GM19455 (cell line): ENCODE data around the gene RNF34.

Experiments used
- ATAC-seq: cut with Tn5 transposase; IDR thresholded peaks from one replicate; pipeline ENCODE4 v1.9.1; 2021; ENCODE audit not compliant: unreplicated experiment

The RNF34 gene

DNA sequence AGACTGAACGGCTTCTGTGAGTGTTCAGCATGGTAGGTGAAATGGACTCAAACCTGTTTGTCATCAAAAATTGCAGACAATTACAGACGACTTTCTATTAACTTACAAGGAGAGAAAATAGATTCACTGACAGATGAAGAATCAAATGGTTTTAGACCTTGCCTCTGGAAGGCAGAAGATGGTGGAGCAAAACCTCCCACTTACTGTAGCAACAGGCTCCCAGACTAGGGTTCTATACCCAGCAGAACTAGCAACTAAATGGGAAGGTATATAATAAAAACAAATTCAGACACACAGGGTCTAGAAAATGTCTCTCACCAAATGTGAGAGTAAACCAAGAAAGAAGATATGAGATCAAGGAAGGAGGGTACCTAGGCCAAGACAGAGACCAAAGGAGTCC, 36.8 kb downstream of the RNF34 start:
- ATAC-seq: no peak

DNA sequence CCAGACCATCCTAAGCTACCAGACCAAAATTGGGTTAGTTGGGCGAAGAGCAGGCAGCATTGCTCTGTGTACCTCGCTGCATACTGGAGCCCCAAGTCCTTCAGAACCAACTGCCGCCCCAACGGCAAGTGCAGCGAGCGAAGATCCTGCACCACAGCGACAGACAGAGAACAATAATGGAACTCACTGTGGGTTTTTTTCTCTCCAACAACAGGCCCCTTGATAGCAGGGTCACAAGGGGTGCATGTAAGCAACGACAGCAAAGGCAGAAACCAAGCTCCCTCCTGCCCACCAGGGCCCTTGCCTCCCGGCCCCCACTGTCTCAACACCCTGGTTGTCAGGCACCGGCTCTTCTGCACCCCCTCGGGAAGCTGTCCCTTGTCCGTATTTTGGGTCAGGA, 39.0 kb downstream of the RNF34 start:
- ATAC-seq: no peak

DNA sequence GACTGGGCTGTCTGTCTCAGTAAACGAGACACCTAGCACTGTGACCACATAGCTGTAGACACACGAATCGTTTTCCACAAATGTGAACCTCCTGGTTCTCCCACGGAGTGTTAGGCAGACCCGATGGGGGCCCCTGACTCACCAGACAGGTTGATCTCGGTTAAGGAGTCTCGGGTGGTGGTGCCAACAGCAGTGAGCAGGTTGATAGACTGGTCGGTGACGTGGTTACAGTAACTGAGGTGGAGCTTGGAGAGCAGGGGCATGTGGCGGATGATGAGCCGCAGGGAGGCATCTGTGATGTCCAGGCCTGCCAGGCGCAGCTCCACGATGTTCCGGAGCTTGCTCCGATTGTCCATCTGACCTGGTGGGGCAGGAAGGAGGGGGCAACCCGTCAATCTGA, 39.8 kb downstream of the RNF34 start:
- ATAC-seq: no peak

DNA sequence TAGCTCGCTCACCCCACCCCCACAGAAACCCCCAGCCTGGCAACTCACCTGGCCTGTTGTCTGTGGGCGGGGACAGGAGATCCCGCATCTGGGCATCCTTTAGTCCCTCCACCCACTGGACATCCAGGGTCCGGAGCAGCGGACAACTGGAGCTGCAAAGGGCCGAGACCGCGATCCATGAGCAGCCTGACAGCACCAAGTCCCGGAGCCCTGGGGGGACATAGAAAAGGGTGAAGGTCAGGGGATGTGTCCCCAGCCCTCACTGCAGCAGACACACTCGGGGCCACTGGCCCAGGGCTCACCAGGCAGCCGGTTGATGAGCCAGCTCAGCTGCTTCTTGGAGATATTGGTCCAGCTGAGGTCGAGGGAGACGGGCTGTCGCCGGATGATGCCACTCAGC, 40.9 kb downstream of the RNF34 start:
- ATAC-seq: no peak

DNA sequence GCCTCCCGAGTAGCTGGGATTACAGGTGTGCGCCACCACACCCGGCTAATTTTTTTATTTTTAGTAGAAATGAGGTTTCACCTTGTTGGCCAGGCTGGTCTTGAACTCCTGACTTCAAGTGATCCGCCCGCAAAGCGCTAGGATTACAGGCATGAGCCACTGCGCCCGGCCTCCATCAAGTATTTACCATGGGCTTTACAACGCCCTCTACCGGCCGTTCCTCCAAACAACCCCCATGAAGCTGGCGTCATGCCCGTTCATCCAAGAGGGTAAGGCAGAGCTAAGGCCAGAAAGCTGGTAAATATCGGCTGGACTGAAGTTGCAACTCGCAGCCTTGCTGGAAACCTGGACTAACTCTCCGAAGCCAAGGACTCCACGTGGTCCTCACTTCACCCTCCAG, 41.6 kb downstream of the RNF34 start:
- ATAC-seq: no peak

DNA sequence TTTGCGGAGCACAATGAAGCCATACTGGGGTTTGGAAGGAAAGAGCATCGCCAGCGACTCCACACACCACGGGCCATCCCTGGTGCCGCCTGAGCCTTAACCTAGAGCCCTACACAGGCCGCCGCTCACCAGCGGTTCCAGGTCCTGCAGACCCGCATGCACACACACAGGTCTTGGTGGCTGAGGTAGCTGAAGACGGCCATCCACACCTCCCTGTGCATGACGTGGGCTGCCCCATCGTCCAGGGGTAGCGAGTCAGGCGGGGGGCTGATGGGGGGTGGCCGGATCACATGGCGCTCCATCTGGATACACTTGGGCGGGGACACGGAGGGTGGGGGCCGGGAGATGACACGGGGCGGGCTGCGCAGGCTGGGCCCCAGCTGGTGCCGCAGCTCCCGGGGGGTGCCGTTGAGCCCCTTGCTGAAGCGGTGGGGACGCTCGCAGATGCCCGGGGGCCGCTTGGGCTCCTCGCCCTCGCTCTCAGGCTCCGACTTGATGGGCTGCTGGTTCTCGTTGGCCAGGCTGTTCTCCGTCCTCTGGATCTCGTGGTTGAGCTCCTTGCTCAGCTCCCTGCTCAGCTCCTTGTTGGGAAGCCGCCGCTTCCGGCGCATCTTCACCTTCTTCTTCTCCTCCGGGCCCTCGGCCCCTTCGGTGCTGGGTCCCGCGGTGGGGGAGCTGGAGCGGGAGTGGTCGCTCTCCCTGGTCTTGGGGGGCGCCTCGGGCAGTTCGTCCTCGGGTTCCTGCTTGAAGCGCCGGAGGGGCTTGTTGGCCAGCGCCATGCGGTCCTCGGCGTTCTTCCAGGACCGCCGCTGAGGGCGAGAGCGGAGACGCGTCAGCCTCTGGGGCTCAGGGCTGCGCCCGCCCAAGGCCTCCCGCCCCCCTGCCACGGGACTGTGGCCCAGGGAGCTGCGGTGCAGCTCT, 42.4 kb downstream of the RNF34 start:
- no peak for ATAC-seq

DNA sequence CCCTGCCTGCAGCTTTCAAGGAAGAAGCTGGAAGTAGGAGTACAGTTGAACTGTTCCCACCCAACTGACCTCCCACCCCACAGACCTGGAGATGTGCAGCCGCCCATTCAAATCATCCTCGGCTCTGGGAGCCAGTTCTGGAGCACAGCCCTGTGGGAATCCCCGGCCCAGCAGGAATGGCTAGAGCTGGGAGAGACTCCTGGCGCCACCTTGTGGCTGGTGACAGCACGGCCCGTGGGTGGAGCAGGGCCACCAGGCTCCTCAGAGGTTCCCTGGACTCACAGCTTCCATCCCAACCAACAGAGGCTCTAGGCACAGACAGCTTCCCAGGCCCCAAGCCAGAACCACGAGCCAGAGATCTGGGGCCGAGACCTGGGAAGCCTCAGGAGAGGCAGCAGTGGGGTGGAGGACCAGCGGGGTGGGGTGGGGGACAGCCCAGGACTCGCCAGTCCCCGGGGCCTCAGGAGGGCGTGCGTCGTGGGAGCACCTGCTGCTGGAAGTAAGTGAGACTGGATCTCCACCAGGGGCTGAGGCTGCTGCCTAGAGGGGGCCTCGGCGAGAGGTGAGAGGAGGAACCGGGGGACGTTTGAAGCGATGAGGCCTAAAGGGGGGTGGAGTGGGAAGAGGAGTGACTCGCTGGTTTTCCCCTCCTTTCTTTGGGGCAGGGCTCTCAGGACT, 43.4 kb downstream of the RNF34 start:
- ATAC-seq: no peak

DNA sequence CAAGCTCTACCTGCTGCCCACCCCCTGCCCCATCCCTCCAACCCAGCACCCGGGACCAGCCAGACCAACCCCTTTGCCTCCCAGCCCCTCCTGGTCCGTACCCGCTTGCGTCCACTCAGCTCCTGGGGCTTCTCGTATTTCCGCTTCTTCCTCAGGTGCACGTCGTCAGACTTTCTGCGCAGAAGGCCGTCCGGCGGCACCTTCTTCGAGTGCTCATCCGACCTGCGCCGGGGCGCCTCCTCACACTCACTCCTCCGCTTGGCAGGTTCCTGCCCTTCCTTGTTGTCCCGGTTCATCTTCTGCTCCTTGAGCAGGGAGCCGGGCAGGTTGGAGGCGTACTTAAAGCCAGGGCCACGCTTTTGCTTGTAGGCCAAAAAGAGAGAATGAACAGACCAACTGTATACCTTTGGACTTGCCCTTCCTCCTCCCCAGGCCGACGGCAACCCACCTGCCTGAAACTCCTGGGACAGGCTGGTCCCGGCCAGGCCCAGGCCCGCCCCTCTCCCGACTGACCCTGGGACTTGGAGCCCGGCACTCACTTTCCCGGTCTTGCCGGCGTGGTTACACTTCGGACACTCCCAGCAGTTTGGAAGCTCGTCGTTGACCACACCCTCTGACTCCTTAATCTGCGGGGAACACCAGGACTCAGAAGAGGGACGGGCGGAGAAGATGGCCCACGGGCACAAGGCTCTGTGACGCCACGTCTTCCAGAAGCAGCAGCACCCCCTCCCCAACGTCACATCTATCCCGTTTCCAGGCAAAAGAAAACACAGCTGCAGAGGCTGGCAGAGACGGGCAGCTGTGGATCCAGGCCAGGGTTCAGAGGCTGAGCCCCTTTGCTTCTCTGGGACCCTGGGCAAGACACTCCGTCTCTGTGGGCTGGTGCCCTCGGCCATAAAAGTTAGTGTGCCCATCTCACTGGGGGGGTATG, 44.3 kb downstream of the RNF34 start:
- no peak for ATAC-seq

DNA sequence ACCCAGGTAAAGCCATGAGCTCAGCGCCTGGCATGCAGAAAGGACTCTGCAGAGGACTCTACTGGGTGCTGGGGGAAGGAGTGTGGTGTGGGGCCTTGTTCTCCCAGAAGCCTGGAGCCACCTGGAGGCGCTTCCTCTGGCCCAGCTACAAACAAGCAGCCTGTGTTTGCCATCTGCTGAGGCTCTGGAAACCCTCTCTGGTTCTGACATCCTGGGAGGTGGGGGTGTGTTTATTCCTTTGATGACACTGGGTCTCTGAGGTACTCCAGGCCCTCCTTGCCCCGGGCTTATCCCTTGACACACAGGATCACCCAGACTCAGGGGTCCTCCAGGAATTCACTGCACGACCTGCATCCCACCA, 44.9 kb downstream of the RNF34 start:
- no peak for ATAC-seq

DNA sequence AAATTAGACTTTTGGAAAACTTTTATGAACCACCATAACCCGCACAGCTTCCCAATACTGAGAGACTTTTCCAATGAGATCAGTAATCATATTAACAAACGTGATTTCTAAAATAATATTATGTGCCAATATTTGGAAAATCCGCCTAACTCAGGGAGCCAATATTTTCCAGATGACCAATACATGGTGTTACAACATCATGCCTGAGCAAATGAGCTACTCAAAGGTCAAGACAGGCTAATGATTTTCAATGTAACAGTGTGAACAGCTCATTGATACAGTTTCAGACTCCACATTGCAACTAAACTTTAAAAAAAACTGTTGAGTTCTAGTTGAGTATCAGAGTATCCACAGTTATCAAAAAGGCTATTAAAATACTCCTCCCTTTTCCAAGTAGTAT, 46.8 kb downstream of the RNF34 start:
- no peak for ATAC-seq

DNA sequence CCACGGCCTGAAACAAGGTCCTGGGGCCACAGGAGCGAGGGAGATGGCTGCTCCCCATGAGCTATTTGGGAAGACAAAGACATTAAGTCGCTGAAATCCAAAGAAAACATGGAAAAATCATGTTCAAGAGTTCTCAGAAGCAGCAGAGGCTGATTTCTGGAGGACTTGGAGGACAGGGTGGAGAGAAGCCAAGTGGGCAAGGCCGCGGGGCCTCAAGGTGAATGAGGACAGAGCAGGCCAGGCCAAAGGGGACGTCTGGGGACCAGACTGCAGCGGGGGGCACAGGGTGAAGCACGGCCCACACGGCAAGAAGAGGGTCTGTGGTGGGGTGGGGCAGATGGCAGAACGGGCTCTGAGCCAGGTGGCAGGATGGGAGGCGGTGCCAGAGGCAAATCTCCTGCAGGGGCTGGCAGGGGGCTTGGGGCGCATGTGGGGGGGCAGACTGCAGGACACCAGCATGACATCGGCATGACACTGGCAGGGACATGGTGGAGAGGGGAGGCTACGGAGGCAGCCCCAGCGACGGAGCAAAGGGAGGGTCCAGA, 48.9 kb downstream of the RNF34 start:
- ATAC-seq: no peak

DNA sequence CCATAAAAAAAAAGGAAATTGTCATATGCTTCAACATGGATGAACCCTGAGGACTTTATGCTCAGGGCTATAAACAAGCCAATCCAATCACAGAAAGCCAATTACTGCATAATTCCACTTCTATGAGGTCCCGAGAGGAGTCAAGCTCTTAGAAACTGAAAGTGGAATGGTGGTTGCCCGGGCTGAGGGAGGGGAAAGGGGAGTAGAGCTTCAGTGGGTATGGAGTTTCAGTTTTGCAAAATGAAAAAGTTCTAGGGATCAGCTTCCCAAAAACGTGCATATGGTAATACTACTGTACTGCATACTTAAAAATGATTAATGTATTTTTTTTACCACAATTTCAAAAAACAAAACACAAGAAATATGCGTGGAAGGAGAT, 52.0 kb downstream of the RNF34 start:
- ATAC-seq: no peak

DNA sequence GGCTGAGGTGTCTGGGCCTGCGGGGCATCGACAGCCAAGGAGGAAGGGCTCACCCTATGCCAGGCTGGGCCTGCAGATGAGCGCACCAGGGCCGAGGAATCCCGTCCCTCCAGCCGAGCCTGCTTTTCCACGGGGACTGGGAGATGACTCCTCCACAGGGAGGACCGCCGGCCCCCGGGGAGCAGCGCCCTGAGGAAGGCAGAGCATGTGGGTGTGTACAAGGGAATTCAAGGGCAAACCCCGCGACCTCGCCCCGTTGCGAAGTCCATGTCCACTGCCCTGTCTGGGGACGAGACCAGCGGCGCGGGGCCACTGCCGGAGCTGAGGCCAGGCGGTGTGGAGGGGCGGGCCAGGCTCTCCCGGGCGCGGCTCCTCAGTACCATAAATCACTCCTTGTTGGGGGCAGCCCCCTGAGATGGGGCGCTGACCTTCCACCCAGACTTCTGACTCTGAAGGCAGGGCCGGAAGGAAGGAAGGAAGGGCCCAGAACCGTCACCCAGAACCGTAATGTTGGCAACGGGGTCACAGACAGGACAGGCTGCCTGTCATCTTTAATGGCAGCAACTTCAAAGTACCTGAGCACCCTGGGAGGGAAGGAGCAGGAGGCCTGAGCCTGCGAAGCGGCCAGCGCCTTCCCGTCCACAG, 52.5 kb downstream of the RNF34 start:
- no peak for ATAC-seq

DNA sequence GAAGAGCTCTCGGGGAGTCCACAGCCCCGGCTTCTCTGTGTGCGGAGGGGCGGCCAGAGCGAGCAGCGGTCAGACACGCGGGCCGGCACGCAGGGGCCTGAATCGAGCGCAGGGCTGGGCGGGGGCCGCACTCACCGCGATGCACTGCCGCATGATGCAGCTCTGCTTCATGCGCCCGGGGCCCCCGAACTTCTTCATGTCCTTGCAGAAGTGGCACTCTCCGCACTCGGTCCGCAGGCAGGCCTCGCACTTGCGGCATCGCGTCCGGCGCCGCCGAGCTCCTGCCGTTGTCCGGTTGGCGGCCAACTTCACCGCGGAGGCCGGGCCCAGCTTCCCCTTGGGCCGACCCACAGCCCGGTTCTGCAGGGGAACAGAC, 53.1 kb downstream of the RNF34 start:
- ATAC-seq: no peak

DNA sequence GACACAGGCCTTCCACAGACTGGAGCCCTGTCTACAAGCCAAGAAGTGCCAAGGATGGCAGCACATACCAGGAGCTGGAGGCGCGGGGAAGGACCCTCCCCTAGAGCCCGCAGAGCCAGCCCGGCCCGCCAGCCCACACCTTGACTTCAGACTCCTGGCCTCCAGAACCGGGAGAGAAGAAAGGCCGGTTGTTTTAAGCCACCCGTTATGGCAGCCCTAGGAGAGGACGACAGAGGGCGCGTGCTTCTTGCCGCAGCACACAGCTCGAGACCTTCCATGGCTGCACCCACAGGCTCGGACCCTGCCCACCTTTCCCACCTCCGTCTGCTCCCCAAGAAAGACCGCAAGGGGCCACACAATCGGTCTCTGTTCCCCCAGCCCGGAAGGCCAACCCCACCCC, 53.7 kb downstream of the RNF34 start:
- no peak for ATAC-seq

DNA sequence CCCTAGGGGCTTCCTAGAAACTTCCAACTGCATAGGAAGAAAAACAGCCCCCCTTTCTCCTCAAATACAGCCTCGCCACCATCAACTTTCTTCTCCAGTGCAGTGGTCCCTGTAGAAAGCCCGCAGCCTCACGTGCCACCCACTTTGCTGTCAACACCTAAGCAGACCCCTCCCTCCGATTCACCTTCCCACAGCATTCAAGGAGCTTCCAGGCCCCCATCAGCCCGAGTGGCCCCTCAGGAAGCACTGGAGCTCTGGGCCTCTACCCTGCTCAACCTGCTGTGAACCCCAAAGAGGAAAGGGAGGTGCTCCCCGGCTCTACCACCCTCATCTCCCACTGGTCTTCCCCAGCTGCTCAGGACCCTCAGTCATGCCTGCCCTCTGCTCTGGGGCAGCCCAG, 55.0 kb downstream of the RNF34 start:
- ATAC-seq: no peak

DNA sequence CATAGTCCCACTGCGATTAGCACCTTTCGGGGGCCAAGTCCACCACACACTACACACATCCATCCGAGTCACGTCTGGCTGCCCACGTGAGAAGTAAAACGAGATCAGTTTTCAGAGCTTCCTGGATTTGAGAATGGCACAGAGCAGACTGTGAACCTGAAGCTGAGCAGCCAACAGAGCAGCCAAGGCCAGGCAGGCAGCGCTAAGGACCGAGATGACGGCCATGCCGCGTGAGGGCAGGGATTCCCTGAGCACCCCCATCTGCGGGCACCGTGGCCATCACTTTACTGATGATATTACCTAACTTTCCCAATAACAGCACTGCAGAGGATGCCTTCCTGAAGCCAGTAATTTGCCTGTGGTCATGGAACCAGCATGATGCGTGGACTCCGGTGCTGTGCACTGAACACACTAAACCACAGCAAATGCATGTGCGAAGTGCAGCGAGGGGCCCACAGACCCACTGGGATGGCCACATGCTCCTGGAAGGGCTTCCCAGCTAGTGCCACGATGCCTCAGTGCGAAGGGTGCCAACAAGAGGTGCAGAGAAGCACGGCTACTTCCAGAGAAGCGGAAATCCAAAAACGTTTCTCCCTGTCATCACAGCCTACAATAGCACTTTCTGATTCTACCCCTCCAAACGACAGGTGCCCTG, 56.0 kb downstream of the RNF34 start:
- ATAC-seq: no peak

DNA sequence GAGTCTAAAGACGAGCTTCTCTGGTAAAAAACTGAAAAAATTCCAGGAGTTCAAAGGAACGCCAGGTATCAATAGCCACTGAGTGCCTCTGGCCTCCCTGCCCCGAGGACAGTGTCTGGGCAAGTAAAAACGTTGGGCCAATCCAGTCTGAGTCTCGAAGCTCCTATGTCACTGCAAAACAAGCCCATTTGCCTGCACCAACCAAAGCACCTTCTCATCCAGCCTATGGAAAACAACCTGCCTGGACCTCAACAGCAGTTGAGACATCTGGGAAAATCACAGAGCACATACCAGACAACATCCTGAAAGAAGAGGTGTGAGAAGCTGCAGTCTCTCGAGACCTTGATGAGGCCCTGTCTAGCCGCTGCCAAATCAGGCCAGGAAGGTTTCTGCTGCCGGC, 56.6 kb downstream of the RNF34 start:
- no peak for ATAC-seq

DNA sequence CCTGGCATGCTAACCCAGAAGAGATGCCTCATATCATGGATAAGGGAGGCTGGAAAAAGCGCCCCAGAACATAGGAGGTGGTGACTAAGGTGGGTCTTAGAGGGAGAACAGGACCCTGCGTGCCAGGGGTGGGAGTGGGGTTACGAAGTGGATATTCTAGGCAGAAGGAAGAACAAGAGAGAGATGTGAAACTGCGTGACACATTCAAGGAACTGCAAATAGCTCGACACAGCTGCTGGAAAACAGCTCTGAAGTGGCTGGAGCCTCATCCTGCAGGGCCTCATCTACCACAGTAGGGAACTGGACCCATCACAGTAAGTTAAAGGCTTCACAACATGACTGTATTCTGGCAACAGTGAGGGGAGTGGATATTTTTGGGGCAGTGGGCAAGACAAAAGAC, 61.1 kb downstream of the RNF34 start:
- ATAC-seq: no peak

DNA sequence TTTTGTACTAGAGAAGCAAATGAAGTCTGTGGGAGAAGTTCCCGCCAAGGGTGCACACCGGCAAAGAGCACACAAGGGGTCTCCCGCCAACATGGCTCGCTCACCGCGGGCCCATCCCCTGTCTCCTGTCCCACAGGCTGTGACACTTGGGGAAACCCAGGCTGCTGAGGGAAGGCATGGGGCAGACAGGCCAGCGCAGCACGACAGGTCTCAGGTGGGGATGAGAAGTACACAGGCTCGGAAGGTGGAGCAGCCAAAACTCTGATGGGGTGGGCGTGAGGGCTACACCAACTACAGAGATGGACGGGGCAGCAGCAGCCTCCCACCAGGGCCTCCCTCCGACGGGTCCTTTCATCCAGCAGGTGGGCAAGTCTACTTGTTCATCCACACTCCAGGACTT, 64.4 kb downstream of the RNF34 start:
- no peak for ATAC-seq
